BE2C (cell line): ENCODE measurements around the gene SYNRG.

ENCODE experiments used
- DNase-seq: peaks from one replicate; pipeline ENCODE4 v3.0.0-alpha.2; 2020
- H3K27me3 ChIP-seq: fragments of 250-450 bp; sonication (Bioruptor Pico); 2 replicates; pipeline ENCODE4 v1.5.1; 2020; ENCODE audit warnings: mild to moderate bottlenecking
- H3K36me3 ChIP-seq: fragments of 250-450 bp; sonication (Bioruptor Pico); 2 replicates; pipeline ENCODE4 v1.5.1; 2020; ENCODE audit warnings: mild to moderate bottlenecking
- H3K4me1 ChIP-seq: fragments of 250-450 bp; sonication (Bioruptor Pico); 2 replicates; pipeline ENCODE4 v1.5.1; 2020
- H3K4me3 ChIP-seq: 2 replicates; pipeline ENCODE4 v1.5.1; 2011; ENCODE audit warnings: low read depth, low read length
- H3K9me3 ChIP-seq: fragments of 250-450 bp; sonication (Bioruptor Pico); 2 replicates; pipeline ENCODE4 v1.5.1; 2020
- CTCF ChIP-seq: IDR thresholded peaks from 2 replicates; pipeline ENCODE4 v1.5.1; 2012; ENCODE audit warnings: mild to moderate bottlenecking, low read depth, low read length

Gene SYNRG

GRCh38 chr17:37553401-37553966 lies 55.7 kb downstream of the SYNRG start:
- Histone ChIP-seq H3K9me3 (no peaks in the 10 kb centered on the region), H3K4me1 (no peaks in the 10 kb centered on the region), H3K27me3 (no peaks in the 10 kb centered on the region), H3K4me3 (no peak overlapping the region), H3K36me3 (peaks cover 16% of the 10 kb centered on the region)
- TF ChIP-seq CTCF: no peak
- no peak for DNase-seq

GRCh38 chr17:37551788-37552187 lies 57.4 kb downstream of the SYNRG start:
- no peak for TF ChIP-seq CTCF
- H3K27me3 ChIP-seq: no peaks in the 10 kb centered on the region

GRCh38 chr17:37547986-37548385 lies 61.2 kb downstream of the SYNRG start:
- H3K4me3 ChIP-seq: no peak overlapping the region
- H3K27me3 ChIP-seq: no peaks in the 10 kb centered on the region
- peaks cover 6% of the 10 kb centered on the region for H3K36me3 ChIP-seq
- H3K9me3 ChIP-seq: no peaks in the 10 kb centered on the region
- no peak for TF ChIP-seq CTCF
- no peak for DNase-seq
- H3K4me1 ChIP-seq: no peaks in the 10 kb centered on the region

More at GRCh38 chr17:37551788-37552187, 57.4 kb downstream of the SYNRG start:
- Histone ChIP-seq H3K4me1 (no peaks in the 10 kb centered on the region), H3K4me3 (no peak overlapping the region), H3K9me3 (no peaks in the 10 kb centered on the region), H3K36me3 (peaks cover 11% of the 10 kb centered on the region)
- DNase-seq: no peak

GRCh38 chr17:37546302-37546701 lies 62.9 kb downstream of the SYNRG start:
- Histone ChIP-seq H3K4me3 (no peak overlapping the region), H3K9me3 (no peaks in the 10 kb centered on the region), H3K27me3 (no peaks in the 10 kb centered on the region), H3K36me3 (peaks cover 10% of the 10 kb centered on the region), H3K4me1 (no peaks in the 10 kb centered on the region)
- TF ChIP-seq CTCF: no peak
- DNase-seq: no peak

GRCh38 chr17:37545486-37545885 lies 63.7 kb downstream of the SYNRG start:
- peaks cover 17% of the 10 kb centered on the region for H3K36me3 ChIP-seq

GRCh38 chr17:37543637-37544052 lies 65.6 kb downstream of the SYNRG start:
- peaks cover 32% of the 10 kb centered on the region for H3K36me3 ChIP-seq
- no peaks in the 10 kb centered on the region for H3K27me3 ChIP-seq
- TF ChIP-seq CTCF: no peak
- DNase-seq: no peak
- H3K4me3 ChIP-seq: no peak overlapping the region
- H3K9me3 ChIP-seq: no peaks in the 10 kb centered on the region
- no peaks in the 10 kb centered on the region for H3K4me1 ChIP-seq

More at GRCh38 chr17:37545486-37545885, 63.7 kb downstream of the SYNRG start:
- Histone ChIP-seq H3K4me3 (no peak overlapping the region), H3K9me3 (no peaks in the 10 kb centered on the region), H3K4me1 (no peaks in the 10 kb centered on the region), H3K27me3 (no peaks in the 10 kb centered on the region)
- TF ChIP-seq CTCF: no peak
- no peak for DNase-seq
